Activated CD4-positive, alpha-beta T cell treated with anti-CD3 and anti-CD28 coated beads for 48 hours (primary cell): ENCODE measurements around the gene CLDN9.

Experiments
- DNase-seq: peaks from one replicate; pipeline ENCODE4 v3.0.0-alpha.2; 2020

CLDN9 gene

DNA sequence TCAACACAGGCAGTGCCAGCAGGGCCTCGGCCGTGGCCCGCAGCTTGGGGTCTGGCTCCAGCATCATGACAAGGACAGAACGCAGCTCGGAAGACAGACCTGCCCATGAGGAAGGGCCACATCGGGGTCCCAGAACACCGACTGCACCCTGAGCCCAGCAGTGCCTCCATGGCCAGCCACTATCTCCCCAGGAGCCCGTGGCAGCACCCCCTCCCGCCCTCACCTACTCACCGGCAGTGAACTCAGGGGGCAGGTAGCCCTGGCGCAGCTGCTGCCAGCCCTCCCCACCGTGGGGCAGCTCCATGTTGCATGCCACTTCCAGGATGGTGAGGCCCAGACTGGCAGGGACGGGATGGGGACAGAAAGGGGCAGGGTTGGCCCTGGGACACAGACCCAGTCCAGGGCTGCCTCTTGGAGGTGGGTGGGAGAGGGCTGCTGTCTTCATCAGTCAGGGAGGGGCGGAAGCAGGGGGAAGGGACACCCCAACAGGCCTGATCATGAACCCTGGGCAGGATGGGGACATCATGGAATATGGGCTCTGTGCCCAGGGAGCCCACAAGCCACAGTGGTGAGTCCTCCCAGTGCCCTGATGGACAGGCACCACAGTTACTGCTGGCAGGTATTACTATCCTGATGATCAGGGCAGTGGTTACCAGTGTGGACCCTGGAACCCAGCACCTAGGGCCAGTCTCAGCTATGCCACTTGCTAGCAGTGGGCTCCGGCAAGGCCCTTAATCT is 38.2 kb upstream of the CLDN9 start:
- DNase-seq: no peak

DNA sequence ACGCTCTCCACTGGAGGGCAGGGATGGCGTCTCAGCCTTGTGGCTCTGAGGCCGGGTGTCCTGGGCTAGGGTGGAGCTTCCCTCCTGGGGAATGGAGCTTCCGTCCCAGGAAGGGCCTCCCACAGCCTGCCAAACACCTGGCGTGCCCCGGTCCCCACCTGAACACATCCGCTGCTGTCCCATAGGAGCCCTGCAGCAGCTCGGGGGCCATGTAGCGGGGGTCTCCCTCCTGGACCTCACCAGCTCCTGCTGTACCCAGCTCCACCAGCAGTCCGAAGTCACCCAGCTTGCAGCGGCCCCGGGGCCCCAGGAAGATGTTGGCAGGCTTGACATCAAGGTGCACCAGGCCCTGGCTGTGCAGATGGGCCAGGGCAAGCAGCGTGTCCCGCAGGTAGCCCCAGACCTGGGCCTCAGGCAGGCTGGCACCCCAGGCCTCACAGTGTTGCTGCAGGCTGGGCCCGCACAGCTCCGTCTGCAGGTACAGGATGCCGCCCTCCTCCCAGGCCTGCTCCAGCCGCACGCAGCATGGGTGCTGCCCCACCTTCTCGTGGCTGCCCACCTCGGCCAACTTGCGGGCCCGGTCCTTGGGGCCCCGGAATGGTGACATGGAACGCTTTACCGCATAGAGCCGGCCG is 37.4 kb upstream of the CLDN9 start:
- no peak for DNase-seq

DNA sequence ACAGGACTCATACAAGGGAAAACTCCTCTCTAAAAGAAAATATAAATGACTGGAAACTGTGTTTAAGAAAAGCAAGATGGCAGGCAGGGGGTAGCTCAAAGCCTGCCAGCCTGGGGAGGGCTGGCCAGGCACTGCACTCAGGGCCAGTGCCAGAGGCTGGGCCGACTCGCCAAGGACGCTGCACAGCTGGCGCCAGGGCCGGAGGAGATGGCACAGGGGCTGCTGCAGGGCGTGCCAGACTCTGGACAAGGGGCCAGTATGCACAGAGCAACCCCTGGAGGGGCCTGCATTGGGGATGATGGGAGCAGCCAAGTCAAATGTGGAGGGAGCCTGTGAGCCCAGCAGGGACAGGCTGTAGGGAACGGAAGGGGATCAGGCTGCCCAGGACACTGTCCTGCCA is 36.5 kb upstream of the CLDN9 start:
- no peak for DNase-seq

DNA sequence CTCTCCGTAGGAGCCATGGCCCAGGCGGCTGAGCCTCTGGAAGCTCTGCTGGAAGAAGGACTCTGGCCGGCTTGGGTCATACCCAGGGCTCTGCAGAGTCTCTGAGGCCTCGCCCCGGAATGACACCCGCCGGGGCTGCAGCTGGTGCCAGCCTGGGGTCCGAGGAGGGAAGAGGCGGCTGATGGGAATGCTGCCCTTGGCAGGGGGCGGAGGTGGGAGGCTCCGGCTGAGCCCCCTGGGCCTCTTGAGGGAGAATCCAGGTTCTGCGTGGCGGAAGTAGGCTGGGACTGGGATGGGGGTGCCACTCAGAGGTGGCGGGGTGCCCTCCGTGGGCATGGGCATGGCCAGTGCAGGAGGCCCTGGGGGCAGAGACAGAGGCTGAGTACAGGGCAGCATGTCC is 36.0 kb upstream of the CLDN9 start:
- no peak for DNase-seq

DNA sequence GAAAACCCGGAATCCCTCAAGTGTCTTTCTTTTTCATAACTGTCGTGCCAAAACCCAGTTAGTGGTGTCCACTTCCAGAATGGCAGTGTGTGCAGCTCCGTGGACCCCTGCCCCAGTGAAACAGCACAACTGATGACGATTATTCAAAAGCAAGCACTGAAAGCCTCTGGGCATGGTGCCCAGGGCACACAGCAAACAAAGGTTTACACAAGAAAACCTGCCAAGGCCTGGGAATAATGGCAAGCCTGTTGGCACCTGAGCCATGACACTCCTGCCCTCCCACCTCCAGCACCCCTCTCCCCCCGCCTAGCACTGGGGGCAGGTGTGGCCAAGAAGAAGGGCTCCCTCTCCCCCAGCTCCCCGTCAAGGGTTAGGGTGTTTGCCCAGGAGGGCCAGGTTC is 35.3 kb upstream of the CLDN9 start:
- DNase-seq: no peak

DNA sequence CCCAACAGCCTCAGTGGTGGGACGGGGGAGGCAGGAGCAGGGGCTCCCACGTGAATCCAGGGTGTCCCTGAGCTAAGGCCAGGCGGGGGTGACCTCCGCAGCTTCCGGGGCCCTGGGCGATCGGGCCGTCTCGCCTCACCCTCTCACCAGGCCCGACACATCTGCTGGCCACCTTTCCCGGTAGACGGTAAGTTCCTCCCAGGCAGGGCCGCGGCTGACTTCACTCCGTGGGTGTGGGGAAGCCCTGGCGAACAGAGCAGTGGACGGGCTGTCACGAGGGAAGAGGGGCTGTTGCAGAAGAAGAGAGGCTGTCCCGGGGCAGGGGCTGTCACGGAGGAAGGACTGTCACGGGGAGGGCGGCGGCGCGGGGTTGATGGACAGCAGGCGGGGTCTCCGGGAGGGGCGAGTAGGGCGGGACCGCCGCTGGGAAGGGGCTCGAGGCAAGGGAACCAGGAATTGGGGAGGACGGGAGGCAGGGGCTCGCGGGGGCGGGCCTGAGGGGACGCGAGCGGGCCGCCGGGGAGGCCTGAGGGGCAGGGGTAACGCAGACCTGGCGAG is 33.0 kb upstream of the CLDN9 start:
- DNase-seq: peak; percentile 47

DNA sequence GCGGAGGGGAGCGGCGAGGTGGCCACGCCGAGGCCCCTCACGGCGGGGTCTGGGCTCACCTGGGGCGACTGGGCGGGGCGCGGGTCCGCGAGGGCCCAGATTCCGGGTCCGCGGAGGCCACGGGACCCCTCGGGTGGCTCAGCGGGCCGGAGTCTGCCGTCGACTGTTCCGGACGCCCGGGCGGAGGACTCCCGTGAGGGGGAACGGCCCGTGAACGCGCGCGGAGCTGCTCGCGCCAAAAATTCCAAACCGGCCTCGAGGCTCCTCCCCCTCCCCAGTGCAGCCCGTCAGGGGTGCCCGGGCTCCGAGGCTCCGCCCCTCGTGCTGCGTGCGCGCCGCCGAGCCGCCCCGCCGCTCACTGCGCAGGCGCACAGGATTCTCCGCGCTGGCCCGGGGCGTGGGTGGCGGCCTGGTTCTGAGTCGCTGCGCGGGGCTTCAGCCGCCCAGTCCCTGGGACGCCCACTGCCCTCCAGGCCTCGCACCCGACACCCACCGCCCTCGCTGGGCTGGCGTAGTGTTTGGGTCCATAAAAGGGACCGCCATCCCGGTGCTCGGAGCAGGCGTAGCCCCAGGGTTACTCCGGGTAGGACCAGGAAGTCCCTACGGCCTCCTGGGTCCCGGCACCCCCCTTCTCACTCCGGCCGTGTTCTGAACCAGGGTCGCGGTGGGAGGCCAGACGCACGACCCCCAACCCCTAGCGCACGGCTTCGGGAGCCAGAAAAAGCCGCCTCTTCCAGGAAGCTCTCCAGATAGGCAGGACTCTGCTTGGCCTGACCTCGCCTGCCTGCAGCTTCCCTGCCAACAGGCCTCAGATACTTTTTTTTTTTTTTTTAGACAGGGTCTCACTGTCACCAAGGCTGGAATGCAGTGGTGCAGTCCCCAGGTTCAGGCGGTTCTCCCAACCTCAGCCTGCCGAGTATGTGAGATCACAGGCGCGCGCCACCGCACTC is 32.2 kb upstream of the CLDN9 start, which contains the start of gene PKMYT1:
PKMYT1 (minus strand) TSS at position 220 of the 950 bp plus-strand sequence. CDS start 789 bp downstream, outside the sequence.
- peak; percentile 96 for DNase-seq

DNA sequence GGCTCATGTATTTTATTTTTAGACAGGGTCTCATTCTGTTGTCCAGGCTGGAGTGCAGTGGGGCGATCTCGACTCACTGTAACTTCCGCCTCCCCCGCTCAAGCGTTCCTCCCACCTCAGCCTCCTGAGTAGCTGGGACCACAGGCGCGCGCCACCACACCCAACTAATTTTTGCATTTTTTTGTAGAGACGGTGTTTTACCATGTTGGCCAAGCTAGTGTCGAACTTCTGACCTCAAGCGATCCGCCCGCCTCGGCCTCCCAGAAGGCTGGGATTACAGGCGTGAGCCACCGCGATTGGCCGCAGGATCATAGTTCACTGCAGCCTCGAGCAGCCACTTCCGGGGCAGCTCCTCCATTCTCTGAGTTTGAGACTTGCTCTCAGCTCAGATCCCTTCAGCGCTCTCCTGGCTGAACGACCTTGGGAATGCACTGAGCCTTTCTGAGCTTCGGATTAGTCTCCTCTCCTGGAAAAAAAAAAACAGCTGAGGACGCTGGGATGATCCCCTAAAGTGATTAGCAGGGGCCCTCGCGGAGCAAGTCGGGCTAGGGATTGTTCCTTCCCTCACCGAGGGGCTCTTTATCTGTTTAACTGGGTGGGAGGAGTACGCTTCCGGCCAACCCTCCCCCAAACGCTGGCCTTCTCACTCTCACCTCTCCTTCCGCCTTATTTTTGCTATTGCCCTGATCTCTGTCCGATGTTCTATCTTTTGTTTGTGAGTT is 31.4 kb upstream of the CLDN9 start:
- DNase-seq: no peak

DNA sequence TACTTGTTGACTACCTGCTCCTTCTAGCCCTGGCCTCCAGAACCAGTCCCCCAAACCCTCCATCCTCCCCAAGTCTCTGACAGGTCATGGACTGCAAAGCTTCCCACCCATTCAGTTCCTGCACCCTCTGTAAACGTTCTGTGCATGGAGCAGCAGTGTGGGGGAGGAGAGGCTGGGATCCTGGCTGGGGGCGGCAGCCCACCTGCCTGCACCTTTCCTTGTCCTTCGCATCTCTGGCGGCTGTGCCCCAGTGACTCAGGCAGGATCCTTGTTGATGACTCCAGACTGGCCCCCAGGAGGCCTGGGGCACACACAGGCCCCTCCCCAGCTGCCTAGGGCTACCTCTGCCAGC is 30.8 kb upstream of the CLDN9 start:
- no peak for DNase-seq

DNA sequence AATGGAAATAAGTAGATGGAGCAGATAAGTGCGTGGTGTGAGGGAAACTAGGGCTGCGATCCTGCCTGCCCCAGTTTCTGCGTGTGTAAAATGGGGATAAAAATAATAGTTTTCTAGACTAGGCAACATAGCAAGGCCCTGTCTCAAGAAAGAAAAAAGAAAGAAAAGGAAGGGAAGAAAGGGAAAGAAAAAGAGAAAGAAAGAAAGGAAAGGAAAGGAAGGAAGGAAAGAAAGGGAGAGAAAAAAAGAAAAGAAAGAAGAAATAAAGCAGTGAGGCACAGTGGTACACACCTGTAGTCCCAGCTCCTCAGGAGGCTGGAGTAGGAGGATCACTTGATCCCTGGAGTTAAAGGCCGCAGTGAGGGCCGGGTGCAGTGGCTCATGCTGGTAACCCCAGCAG is 30.3 kb upstream of the CLDN9 start:
- DNase-seq: no peak

DNA sequence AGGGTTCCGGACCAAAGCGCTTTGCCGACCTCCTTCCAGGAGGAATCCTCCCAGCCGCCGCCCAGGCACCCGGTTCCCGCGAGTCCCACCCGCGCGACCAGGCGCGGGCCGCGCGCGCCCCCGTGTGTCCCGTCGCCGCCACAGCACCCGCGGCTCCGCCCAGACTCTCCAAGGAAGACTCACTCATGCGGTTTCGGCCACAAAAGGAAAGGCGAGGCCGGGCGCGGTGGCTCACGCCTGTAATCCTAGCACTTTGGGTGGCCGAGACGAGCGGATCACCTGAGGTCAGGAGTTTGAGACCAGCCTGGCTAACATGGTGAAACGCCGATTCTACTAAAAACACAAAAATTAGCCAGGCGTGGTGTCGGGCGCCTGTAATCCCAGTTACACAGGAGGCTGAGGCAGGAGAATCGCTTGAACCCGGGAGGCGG is 29.0 kb upstream of the CLDN9 start:
- DNase-seq: peak; percentile 88

DNA sequence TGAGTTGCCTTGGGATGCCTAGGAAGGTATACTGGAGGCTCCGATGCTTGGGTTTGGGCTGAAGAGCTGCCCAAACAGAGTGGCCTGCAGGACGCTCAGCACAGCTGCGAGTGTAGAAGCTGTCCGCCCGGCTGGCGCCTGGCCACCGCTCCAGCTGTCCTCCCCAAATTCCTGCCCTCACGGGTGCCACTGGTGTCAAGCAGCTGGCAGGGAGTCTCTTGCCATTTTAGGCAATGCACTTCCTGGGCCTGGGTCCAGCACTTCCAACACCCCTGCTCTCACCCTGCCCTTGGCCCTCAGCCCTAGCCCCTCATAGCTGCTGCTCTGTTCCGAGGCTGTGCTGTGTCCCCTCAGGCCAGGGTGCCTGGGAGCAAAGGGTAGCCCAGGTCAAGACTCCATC is 27.3 kb upstream of the CLDN9 start:
- DNase-seq: no peak

DNA sequence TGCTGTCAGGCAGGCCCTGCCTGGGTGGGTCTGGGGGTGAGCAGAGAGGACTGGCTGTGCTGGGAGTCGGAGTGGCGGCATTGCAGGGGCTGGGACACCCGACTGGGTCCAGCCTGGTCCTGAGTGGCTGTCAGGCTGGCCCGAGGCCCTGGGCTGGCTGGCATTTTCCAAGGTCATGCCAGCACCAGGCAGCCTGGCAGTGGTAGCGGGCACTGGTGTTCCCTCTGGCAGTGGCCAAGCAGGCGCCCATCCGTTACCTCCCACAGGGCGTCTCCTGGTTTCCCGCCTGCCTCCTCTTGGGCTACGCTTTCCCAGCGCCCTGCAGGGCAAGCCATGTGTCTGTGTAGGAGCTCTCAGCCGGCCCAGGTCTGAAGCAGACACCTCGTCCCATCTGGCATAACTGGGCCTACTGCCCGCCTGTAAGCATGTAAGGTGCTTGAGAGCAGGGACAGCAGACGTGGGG is 26.8 kb upstream of the CLDN9 start:
- DNase-seq: no peak

DNA sequence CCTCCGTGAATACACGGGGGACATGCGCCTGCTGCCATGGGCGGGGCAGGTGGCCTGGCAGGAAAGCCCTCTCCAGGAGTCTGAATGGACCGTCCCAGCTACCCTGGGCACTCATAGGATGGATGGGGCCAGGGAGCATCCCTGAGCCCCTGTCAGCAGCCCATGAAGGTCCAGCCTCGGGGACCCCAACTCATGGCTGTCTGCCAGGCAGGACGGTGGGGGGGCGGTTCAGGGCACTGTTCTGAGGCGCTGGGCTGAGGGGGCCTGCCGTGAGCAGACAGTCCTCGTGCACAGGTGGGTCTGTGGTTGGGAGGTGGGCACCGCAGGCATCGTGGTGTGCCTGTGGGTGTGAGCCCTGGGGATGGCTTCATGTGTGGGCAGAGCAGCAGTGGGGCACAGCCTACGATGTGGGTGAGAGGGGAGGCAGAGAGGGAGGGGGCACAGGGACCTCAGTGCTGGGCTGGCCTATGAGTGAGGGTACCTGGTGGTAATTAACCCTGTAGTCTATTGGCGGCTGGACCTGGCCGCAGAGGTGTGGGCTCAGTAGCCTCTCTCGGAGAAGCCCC is 26.0 kb upstream of the CLDN9 start:
- DNase-seq: no peak

DNA sequence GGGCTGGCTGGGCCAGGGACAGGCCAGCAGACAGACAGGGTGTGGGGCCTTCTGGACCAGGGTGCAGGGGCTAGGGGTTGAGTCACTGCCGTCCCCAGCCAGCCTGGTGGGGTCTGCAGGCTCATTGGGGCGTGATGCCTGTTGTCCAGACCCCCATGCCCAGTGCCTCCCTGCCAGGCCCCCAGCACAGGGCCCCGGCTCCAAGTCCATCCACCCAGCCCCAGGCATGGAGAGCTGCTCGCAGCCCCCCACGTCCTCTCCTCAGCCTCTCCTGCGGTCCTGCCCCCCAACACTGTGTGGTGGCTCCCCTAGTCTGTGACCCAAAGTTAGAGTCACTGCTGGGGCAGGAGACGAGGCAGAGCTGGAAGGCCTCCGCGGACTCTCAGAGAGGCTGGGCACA is 25.4 kb upstream of the CLDN9 start:
- no peak for DNase-seq

DNA sequence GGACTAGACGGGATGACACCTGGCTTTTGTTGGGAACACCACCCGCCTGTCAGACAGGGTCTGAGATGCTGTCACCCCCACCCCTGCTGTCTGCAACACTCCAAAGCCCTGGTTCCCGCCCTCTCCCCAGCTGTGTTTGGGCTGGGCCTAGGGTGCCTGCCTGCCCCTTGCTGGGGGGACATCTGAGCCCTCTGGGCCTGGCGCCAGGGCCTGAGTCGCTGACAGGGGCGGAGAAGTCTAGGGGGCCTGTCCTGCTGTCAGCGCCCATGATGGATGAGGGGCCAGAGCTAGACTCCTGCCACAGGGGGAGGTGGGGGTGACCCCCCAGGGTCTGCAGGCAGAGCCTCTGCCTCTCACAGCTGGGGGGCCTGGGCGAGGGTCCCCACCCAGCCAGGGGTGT is 24.9 kb upstream of the CLDN9 start:
- no peak for DNase-seq

DNA sequence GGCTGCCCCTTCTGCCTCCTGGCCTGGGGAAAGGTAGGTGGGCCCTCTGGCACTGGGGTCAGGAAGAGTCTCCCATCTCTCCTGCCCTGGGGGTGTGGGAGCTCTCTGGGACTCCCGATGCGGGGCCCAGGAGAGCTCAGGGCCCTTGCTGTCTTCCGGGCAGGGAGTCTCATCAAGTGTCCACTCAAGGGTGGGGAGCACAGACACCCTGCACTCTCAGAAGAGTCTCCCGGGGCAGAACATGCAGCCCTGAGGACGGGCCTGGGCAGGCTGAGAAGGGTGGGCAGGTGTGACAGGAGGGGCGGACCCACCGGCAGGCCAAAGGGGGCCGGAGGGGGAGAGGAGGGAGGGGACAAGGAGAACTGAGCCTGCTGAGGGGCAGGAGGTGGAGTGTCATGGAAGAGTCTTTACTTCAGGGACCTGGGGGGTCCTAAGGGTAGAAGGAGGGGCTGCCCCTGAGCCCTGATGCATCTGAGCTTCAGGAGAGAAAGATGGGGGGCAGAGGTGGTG is 24.1 kb upstream of the CLDN9 start:
- no peak for DNase-seq

DNA sequence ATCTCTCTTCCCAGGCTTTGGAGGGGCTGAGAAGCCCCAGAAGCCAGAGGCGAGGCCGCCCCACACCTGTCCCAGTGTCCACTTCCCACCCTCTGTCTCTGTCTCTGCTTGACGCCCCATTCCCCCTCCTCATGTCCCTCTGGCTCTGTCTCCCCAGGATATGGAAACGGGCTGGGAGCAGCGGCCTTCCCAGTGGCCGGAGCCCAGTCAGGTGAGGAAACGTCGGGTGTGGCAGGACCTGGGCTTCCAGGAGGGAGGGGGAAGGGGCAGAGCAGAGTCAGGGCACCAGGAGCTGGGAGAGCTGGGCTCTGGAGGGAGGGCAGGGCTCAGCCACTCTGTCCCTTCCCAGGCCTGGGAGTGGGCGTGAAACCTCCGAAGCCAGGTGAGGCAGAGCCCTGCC is 21.8 kb upstream of the CLDN9 start:
- no peak for DNase-seq

DNA sequence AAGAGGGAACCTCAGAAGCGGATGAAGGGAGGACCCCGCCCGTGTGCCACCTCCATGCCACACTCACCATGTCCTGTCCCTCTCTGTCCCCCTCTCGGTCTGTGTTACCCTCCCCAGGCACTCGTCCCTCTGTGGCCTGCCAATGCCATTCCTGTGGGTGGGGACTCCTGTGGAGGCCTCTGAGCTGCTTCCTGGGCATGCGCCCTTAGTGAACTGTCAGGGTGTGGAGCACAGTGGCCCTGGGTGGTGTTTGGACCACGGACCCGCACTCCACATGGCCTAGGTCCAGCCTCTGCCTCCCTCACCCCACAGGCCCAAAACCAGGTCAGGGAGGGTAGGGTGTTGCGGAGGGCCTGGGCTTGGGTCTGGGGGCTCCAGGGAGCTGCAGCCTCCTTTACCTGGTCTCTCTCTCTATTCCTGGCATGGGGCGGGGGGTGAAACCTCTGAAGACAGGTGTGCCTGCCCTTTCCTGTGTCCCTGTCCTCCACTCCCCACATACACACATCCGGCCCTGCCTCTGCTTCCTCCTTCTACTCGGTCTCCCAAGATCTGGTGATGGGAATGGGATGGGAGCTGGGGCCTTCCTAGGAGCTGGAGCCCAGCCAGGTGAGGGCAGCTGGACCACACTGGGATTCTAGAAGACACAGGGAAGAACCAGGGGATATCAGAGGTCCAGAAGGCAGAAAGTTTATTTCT is 21.0 kb upstream of the CLDN9 start:
- no peak for DNase-seq

DNA sequence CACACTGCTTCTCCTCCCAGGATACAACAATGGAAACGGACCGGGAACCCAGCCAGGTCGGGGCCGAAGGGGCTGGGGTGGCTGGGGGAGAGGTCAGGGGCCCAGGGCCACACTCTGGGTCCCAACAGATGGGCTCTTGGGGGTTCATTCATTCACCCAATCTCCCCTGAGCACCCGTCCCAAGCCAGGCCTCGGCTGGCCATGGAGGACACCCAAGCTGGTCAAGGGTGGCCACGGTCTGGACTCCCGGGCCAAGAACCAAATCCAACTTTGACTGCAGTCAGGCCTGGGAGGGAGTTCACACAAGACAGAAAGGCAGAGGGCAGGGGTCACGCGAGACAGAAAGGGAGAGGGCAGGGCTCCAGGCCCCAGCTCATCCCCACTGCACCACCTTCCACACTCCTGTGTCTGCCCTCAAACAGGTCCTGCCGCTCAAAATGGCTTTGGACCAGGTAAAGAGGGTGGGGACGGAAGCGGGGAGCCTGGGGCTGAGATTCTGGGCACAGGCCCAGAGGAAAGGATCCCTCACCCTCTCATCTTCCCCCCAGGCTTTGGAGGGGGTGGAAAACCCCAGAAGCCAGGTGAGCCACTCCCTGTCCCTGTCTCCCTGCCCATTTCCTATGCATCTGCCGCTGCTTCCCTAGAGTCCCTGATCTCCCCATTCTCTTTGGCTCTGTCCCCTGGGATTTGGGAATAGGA is 20.2 kb upstream of the CLDN9 start:
- no peak for DNase-seq

DNA sequence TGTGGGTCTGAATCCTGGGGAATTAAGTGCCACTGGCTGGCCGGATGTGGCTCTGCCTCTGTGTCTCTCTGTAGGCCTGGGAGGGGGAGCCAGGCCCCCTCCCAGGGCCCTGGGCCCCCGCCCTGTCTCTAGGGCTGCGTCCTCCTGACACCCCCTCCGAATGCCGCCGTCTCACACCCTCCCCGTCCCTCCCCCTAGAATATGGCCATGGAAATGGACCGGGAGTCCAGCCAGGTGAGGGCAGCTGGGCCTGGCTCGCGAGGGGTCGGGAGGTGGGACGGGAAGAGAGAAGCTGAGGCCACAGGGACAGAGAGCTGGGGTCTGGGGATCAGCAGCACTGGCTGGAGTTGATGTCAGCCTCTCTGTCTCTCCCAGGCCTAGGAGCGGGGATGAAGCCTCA is 16.4 kb upstream of the CLDN9 start:
- no peak for DNase-seq
